ENCODE results near the gene LPA. TPM values are rescaled to one million over a fixed set of nuclear protein-coding genes. Genes with fewer than 3 reads are reported as not detected.

Gene LPA
- total and polyA plus RNA-seq, 2 of the 13 experiments (the other 11 are each of a cell fraction or from before 2014, with no cell fraction given) = not detected

GRCh38 chr6:160507420-160507819, 156.7 kb downstream of the LPA start (continued):
- TF ChIP-seq DDIT3 (CRISPR knock-in tag; IDR thresholded peaks at IDR 0.05) (no peak), ZNF543 (CRISPR knock-in tag; IDR thresholded peaks at IDR 0.05) (no peak), NFRKB (IDR thresholded peaks at IDR 0.05) (no peak), NR2C2 (CRISPR knock-in tag; IDR thresholded peaks at IDR 0.05; ENCODE audit: borderline replicate concordance) (peak; percentile 65), NONO (IDR thresholded peaks at IDR 0.05) (no peak), NONO (CRISPR knock-in tag; conservative IDR thresholded peaks at IDR 0.05) (no peak), STAG1 (CRISPR knock-in tag; IDR thresholded peaks at IDR 0.05) (no peak), TRIM24 (CRISPR knock-in tag; IDR thresholded peaks at IDR 0.05) (0 out of 2 replicates have a peak, but pooled peaks have one; percentile 32), ARNTL (CRISPR knock-in tag; IDR thresholded peaks at IDR 0.05) (no peak), LCORL (IDR thresholded peaks at IDR 0.05) (no peak), LCORL (CRISPR knock-in tag; IDR thresholded peaks at IDR 0.05) (peak; percentile 86), ZNF816 (CRISPR knock-in tag; IDR thresholded peaks at IDR 0.05; ENCODE audit: borderline replicate concordance) (no peak), ZNF737 (CRISPR knock-in tag; IDR thresholded peaks at IDR 0.05; ENCODE audit: borderline replicate concordance) (no peak), ZNF619 (CRISPR knock-in tag; IDR thresholded peaks at IDR 0.05) (no peak), RORA (CRISPR knock-in tag; IDR thresholded peaks at IDR 0.05) (no peak), SOX6 (IDR thresholded peaks at IDR 0.05) (no peak), SOX6 (CRISPR knock-in tag; IDR thresholded peaks at IDR 0.05) (peak; percentile 86), CREB1 (IDR thresholded peaks at IDR 0.05) (no peak), CREB1 (CRISPR knock-in tag; IDR thresholded peaks at IDR 0.05) (no peak), ZBTB38 (CRISPR knock-in tag; IDR thresholded peaks at IDR 0.05) (no peak), ZNF761 (CRISPR knock-in tag; conservative IDR thresholded peaks at IDR 0.05) (no peak), ADNP (CRISPR knock-in tag; IDR thresholded peaks at IDR 0.05) (no peak), ZNF468 (CRISPR knock-in tag; IDR thresholded peaks at IDR 0.05) (no peak), RCOR2 (CRISPR knock-in tag; IDR thresholded peaks at IDR 0.05) (peak; percentile 27; the same call in 1 of the 2 replicates), ATF7 (IDR thresholded peaks at IDR 0.05) (no peak), ATF7 (CRISPR knock-in tag; IDR thresholded peaks at IDR 0.05) (no peak), ZNF275 (CRISPR knock-in tag; IDR thresholded peaks at IDR 0.05; ENCODE audit: borderline replicate concordance) (no peak)
- TF ChIP-seq, protein P1, sequence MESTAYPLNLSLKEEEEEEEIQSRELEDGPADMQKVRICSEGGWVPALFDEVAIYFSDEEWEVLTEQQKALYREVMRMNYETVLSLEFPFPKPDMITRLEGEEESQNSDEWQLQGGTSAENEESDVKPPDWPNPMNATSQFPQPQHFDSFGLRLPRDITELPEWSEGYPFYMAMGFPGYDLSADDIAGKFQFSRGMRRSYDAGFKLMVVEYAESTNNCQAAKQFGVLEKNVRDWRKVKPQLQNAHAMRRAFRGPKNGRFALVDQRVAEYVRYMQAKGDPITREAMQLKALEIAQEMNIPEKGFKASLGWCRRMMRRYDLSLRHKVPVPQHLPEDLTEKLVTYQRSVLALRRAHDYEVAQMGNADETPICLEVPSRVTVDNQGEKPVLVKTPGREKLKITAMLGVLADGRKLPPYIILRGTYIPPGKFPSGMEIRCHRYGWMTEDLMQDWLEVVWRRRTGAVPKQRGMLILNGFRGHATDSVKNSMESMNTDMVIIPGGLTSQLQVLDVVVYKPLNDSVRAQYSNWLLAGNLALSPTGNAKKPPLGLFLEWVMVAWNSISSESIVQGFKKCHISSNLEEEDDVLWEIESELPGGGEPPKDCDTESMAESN (CRISPR knock-in tag; conservative IDR thresholded peaks at IDR 0.05) = 0 out of 2 replicates have a peak, but pooled peaks have one; percentile 60
- TF ChIP-seq, protein P2, sequence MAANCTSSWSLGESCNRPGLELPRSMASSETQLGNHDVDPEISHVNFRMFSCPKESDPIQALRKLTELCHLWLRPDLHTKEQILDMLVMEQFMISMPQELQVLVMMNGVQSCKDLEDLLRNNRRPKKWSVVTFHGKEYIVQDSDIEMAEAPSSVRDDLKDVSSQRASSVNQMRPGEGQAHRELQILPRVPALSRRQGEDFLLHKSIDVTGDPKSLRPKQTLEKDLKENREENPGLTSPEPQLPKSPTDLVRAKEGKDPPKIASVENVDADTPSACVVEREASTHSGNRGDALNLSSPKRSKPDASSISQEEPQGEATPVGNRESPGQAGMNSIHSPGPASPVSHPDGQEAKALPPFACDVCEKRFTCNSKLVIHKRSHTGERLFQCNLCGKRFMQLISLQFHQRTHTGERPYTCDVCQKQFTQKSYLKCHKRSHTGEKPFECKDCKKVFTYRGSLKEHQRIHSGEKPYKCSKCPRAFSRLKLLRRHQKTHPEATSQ (CRISPR knock-in tag; IDR thresholded peaks at IDR 0.05; ENCODE audit: borderline replicate concordance) = no peak
